Iris pigment epithelial cell (primary cell): ENCODE results near the gene XIST.
"Not testable (repeated sequence)": the region's sequence is repeated elsewhere in the genome, so short reads cannot be mapped to it uniquely, and the experiment has no call there.

Source experiments
- DNase-seq: peaks from one replicate; pipeline ENCODE4 v3.0.0-alpha.2; 2011; ENCODE audit warnings: low read depth

Gene XIST

GRCh38 chrX:73839152-73839551 lies 13.4 kb downstream of the XIST start:
- DNase-seq, result no peak

- DNase-seq, result no peak
Measured at GRCh38 chrX:73838123-73838522, 14.4 kb downstream of the XIST start.

GRCh38 chrX:73836956-73837477 lies 15.5 kb downstream of the XIST start:
- no peak for DNase-seq

GRCh38 chrX:73834219-73834618 lies 18.3 kb downstream of the XIST start:
- DNase-seq, result no peak

- DNase-seq, result no peak
Measured at GRCh38 chrX:73832319-73832718, 20.2 kb downstream of the XIST start.

GRCh38 chrX:73831500-73831899 lies 21.0 kb downstream of the XIST start:
- no peak for DNase-seq

- DNase-seq, result no peak
Measured at GRCh38 chrX:73830489-73831414, 21.8 kb downstream of the XIST start.

GRCh38 chrX:73829890-73830466 lies 22.5 kb downstream of the XIST start:
- no peak for DNase-seq

GRCh38 chrX:73828080-73828720 lies 24.3 kb downstream of the XIST start:
- no peak for DNase-seq

GRCh38 chrX:73827406-73827805 lies 25.1 kb downstream of the XIST start:
- DNase-seq, result no peak

GRCh38 chrX:73826996-73827395 lies 25.5 kb downstream of the XIST start:
- no peak for DNase-seq

GRCh38 chrX:73825569-73825968 lies 26.9 kb downstream of the XIST start:
- DNase-seq, result no peak

- no peak for DNase-seq
Measured at GRCh38 chrX:73823473-73824004, 29.0 kb downstream of the XIST start.

GRCh38 chrX:73822775-73823174 lies 29.7 kb downstream of the XIST start:
- DNase-seq, result no peak

- DNase-seq, result no peak
Measured at GRCh38 chrX:73821921-73822559, 30.5 kb downstream of the XIST start.

- DNase-seq, result not testable (repeated sequence)
Measured at GRCh38 chrX:73819864-73820558, 32.5 kb downstream of the XIST start.

- DNase-seq, result no peak
Measured at GRCh38 chrX:73818200-73819116, 34.1 kb downstream of the XIST start.

- no peak for DNase-seq
Measured at GRCh38 chrX:73817393-73818199, 34.9 kb downstream of the XIST start.

GRCh38 chrX:73812256-73812655 lies 40.3 kb downstream of the XIST start:
- DNase-seq, result no peak
